Neural cell (in vitro differentiated cells): ENCODE results near the gene TOX2.

Experiments used
- CTCF ChIP-seq: fragments of 450-650 bp; IDR thresholded peaks from 2 replicates; pipeline ENCODE4 v1.5.1; 2014; ENCODE audit warnings: antibody characterized with exemption, mild to moderate bottlenecking, moderate library complexity; ENCODE audit not compliant: poor library complexity, severe bottlenecking
- EP300 ChIP-seq: fragments of 450-650 bp; conservative IDR thresholded peaks from 2 replicates; pipeline ENCODE4 v1.6.1; 2014; ENCODE audit warnings: antibody characterized with exemption, mild to moderate bottlenecking, moderate library complexity; ENCODE audit not compliant: poor library complexity, severe bottlenecking
- EZH2 ChIP-seq: fragments of 200-600, 300-800 bp; shearing (Covaris generic), sonication (generic); IDR thresholded peaks from 2 replicates; pipeline ENCODE4 v1.6.1; 2014; ENCODE audit warnings: antibody characterized with exemption, low read length, borderline replicate concordance, mild to moderate bottlenecking; ENCODE audit not compliant: insufficient read depth, poor library complexity, severe bottlenecking
- MXI1 ChIP-seq: fragments of 450-650 bp; conservative IDR thresholded peaks from 2 replicates; pipeline ENCODE4 v1.6.1; 2014; ENCODE audit warnings: antibody characterized with exemption, mild to moderate bottlenecking; ENCODE audit not compliant: poor library complexity, severe bottlenecking
- RAD21 ChIP-seq: fragments of 450-650 bp; conservative IDR thresholded peaks from 2 replicates; pipeline ENCODE4 v1.6.1; 2014; ENCODE audit warnings: antibody characterized with exemption, mild to moderate bottlenecking, moderate library complexity
- SMC3 ChIP-seq: fragments of 450-650 bp; conservative IDR thresholded peaks from 2 replicates; pipeline ENCODE4 v1.6.1; 2014; ENCODE audit warnings: antibody characterized with exemption, mild to moderate bottlenecking, moderate library complexity; ENCODE audit not compliant: poor library complexity
- TAF1 ChIP-seq: IDR thresholded peaks from 2 replicates; pipeline ENCODE4 v1.6.1; 2012; ENCODE audit warnings: low read depth

GRCh38 chr20:43942667-43943285 lies 28.1 kb downstream of the TOX2 start:
- TF ChIP-seq CTCF (no peak), EP300 (no peak), RAD21 (no peak), EZH2 (no peak), MXI1 (no peak), TAF1 (no peak), SMC3 (no peak)
